Left ventricle myocardium inferior (tissue), 1 donor: ENCODE results near the gene NLRC3. TPM values are rescaled to one million over a fixed set of nuclear protein-coding genes. Genes with fewer than 3 reads are reported as not detected.

Experiments used
- DNase-seq: peaks from one replicate; pipeline ENCODE4 v3.0.0-alpha.2; 2020
- H3K27ac ChIP-seq: fragments of 200-600 bp; replicated peaks from 2 replicates; pipeline ENCODE4 v1.8.0; 2021
- H3K27me3 ChIP-seq: fragments of 200-600 bp; 2 replicates; pipeline ENCODE4 v1.8.0; 2021; ENCODE audit warnings: low read depth
- H3K36me3 ChIP-seq: fragments of 200-600 bp; 2 replicates; pipeline ENCODE4 v1.8.0; 2021
- H3K4me1 ChIP-seq: fragments of 200-600 bp; 2 replicates; pipeline ENCODE4 v1.8.0; 2021
- H3K4me3 ChIP-seq: fragments of 200-600 bp; 2 replicates; pipeline ENCODE4 v1.8.0; 2021; ENCODE audit warnings: mild to moderate bottlenecking, moderate library complexity
- H3K9me3 ChIP-seq: fragments of 200-600 bp; replicated peaks from 2 replicates; pipeline ENCODE4 v1.8.0; 2021
- CTCF ChIP-seq: fragments of 200-600 bp; IDR thresholded peaks from 2 replicates; pipeline ENCODE4 v1.8.0; 2021; ENCODE audit warnings: antibody characterized with exemption, mild to moderate bottlenecking, borderline replicate concordance
- intact Hi-C: fragments of 100-400 bp; cut with micrococcal nuclease; formaldehyde crosslinking; loops from one replicate; pipeline ENCODE4 v1.11.0; 2022
- total RNA-seq: library from RNA; stranded (reverse); fragmentation: NEBNext Ultra II Directional; extraction: Animal tissue kit (Norgen Biotek cat#: 25700); gene quantifications from one replicate; pipeline ENCODE4 v1.2.1, GENCODE V29; 2021
- donor health status: DM: no; HTN: yes; CAD: no; lungs with severe emphysema.

The NLRC3 gene
- total RNA-seq, 1 donor from 2014 or later, result 0.93 TPM

DNA sequence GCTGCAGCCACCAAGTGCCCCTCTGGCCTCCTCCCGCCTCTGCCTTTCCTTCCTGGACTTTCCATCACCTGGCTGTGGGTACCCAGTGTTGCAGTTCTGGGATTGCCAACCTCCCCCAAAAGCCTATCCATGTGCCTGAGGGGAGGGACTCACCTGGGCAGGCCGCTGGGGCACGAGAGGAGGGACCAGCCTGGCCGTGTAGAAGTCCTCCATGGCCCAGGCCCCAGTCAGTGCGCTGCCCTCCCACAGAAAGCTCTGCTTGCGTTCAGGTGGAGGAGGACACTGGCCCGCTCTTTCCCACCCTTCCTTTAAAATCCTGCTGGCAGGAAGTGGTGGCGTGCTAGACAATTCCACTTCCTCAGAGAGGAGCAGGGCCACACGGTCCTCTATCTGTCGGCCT, 20.0 kb upstream of the NLRC3 start:
- peaks cover 17% of the 10 kb centered on the region for H3K36me3 ChIP-seq
- H3K9me3 ChIP-seq, result no peaks in the 10 kb centered on the region
- H3K27ac ChIP-seq, result no peak overlapping the region
- intact Hi-C loops, result no loop called here
- no peak overlapping the region for H3K4me3 ChIP-seq
- H3K27me3 ChIP-seq, result no peaks in the 10 kb centered on the region
- peaks cover 16% of the 10 kb centered on the region for H3K4me1 ChIP-seq
- TF ChIP-seq CTCF, result no peak
- no peak for DNase-seq

DNA sequence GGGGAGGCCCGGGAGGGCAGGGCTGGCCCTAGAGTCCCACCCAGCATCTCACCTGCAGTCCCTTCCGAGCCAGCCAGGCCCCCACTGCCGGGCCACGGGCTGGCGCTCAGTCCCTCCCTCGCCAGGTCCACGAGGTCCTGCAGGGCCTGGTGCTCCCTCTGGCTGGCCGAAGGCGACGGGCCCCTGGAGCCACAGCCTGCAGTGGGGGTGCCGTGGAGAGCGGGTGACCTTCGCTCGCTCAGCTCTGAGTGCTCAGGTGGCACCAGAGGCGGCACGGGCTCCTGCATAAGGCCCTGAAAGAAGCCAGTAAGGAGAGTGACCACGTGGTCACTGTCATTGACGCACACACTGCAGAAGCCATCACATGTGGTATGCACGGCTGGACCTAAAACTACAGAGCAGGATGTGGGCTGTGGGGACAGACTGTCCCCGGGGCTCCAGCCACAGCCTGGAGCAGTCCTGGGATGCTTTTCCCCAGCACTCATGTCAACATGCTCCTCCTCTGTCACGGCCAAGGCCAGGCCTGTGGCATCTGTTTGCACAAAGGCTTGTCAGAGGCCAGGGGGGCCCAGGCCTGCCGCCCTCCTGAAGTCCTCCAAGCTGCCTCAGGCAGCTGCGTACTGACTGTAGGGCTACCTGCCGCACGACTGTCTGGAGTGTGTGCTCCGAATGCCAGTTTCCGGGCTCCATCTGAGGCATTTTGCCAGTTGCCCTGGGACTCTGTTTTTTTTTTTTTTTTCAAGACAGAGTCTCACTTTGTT, 19.1 kb upstream of the NLRC3 start:
- no peaks in the 10 kb centered on the region for H3K27me3 ChIP-seq
- H3K27ac ChIP-seq, result peak overlapping the region; percentile 25
- DNase-seq, result no peak
- peaks cover 19% of the 10 kb centered on the region for H3K4me1 ChIP-seq
- H3K4me3 ChIP-seq, result no peak overlapping the region
- H3K9me3 ChIP-seq, result no peaks in the 10 kb centered on the region
- intact Hi-C loops, result no loop called here
- TF ChIP-seq CTCF, result no peak
- peaks cover 17% of the 10 kb centered on the region for H3K36me3 ChIP-seq

DNA sequence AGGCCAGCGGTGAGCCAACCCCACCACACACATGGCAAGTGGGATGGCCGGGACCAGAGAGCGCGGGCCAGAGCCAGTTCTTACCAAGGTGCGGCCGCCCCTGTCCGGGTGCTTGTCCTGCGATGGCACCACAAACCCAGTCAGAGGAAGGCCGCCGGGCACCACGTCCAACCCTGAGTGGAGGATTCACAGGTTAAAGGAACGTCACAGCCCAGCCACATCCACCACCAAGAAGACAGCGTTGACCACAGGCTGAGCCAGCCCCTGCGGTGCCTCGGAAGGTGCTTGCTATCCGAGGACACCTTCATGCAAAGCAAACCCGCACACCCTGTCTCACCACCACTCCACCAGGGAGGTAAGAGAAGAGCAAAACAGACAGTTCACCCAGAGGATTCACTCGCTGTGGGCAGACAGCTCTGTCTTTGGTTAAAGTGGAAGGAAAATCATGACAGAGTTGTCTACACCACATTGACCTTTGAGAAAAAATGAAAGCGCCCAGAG, 18.4 kb upstream of the NLRC3 start:
- Histone ChIP-seq H3K27me3 (no peaks in the 10 kb centered on the region), H3K9me3 (no peaks in the 10 kb centered on the region), H3K27ac (peak overlapping the region; percentile 25), H3K36me3 (peaks cover 19% of the 10 kb centered on the region), H3K4me1 (peaks cover 24% of the 10 kb centered on the region), H3K4me3 (no peak overlapping the region)
- TF ChIP-seq CTCF, result no peak
- intact Hi-C loops, result no loop called here
- DNase-seq, result no peak

DNA sequence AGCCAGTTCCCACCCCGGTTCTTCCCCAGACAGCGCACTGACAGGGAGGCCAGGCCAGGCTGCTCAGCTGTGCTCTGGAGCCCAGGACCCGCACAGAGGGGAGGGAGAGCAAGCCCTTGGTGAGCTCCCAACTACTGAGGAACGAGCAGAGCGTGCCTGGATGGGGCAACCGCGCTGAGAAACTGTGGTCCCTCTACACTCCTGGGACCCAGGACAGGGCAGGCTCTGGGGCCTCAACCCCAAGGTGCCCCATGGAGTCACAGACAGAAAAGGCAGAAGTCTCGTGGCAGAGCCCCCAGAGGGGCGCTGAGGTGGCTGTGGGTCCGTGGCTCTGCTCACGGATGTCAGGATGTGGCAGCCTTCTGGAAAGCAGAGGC, 17.9 kb upstream of the NLRC3 start:
- peaks cover 21% of the 10 kb centered on the region for H3K36me3 ChIP-seq
- H3K27ac ChIP-seq, result no peak overlapping the region
- H3K9me3 ChIP-seq, result no peaks in the 10 kb centered on the region
- intact Hi-C loops, result no loop called here
- H3K4me1 ChIP-seq, result peaks cover 24% of the 10 kb centered on the region
- H3K27me3 ChIP-seq, result no peaks in the 10 kb centered on the region
- no peak for TF ChIP-seq CTCF
- H3K4me3 ChIP-seq, result no peak overlapping the region
- no peak for DNase-seq

DNA sequence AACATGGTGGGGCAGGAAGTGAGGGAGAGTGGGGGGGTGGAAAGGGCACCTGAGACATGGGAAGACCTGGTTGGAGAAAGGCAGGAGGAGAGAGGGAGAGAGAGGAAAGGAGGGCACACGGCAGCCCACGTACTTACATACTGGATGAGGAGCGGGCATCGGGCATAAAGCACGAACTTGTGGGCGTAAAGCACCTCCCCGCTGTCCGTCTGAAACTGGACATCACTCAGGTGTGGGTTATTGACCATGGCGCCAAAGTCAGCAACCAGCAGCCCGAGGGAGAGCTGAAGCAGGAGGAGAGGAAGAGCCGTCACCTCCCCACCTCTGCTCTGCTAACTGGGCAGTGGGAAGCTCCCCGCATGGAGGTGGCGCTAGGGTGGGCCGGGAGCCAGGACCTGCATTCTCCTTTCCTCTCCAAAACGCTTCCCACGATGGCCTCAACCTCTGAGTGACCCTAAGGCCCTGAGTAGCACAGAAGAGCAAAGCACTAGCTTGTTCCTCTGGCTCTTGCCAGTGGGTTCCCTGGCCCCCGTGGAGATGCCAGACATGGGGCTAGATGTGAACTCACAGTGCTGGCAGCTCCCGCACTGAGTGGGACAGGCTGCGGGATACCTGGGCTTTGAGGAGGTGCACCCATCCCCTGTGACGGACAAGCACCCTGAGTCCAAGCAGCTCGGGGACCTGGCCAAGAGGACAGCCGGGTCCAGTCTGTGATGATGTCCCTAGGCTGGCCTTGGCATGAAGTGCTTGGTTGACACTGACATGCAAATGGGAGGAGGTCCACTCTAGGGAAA, 17.3 kb upstream of the NLRC3 start:
- Histone ChIP-seq H3K27me3 (no peaks in the 10 kb centered on the region), H3K4me1 (peaks cover 24% of the 10 kb centered on the region), H3K27ac (no peak overlapping the region), H3K9me3 (no peaks in the 10 kb centered on the region), H3K4me3 (no peak overlapping the region), H3K36me3 (peaks cover 16% of the 10 kb centered on the region)
- no peak for DNase-seq
- no peak for TF ChIP-seq CTCF
- intact Hi-C loops, result no loop called here
